OCI-M2 (cell line): ENCODE data around the gene PNPLA2.

Experiments
- DNase-seq: peaks from one replicate; lab custom pipeline; 2025; ENCODE audit not compliant: unreplicated experiment; lab: John Stamatoyannopoulos, UW

The PNPLA2 gene, protein sequence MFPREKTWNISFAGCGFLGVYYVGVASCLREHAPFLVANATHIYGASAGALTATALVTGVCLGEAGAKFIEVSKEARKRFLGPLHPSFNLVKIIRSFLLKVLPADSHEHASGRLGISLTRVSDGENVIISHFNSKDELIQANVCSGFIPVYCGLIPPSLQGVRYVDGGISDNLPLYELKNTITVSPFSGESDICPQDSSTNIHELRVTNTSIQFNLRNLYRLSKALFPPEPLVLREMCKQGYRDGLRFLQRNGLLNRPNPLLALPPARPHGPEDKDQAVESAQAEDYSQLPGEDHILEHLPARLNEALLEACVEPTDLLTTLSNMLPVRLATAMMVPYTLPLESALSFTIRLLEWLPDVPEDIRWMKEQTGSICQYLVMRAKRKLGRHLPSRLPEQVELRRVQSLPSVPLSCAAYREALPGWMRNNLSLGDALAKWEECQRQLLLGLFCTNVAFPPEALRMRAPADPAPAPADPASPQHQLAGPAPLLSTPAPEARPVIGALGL

DNA sequence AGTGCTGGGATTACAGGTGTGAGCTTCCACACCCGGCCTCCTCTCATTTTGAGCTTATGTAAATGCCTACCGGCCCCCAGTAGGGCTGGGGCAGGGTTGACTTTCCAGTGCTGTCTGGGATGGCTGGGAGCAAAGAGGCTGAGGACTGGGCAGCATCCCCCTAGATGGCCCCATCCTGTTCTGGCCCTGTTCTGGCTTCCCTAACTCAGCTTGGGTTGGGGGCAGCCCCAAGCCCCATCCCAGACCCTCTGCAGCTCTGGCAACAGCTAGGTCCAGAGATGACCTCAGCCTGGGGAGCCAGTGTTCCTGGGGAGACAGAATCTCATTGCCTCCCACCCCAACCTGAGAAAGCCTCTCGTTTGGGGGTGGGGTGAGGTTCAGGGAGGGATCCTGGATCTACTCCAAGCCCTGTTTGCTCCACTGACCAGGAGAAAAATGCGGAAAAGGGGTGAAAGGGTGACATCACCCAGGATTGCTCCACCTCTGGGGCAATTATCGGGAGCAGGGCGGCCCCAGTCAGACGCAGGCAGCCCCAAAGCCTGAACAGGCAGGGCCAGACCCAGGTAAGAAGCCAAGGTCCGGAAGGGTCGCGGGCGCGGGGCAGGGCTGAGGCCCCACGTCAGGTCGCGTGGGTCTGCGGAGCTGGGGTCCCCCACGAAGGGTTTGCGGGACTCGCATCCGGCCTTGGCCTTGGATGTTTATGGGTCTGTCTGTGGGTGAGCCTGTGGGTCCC is at the start of gene PNPLA2:
Gene PNPLA2, plus strand, starts transcription at position 519 of the 733 bp plus-strand sequence. CDS start 805 bp downstream, outside the sequence.
- DNase-seq: no peak

GRCh38 chr11:769887-770641 is 48.6 kb upstream of the PNPLA2 start:
- no peak for DNase-seq

GRCh38 chr11:770642-771616 is 47.8 kb upstream of the PNPLA2 start:
- no peak for DNase-seq

DNA sequence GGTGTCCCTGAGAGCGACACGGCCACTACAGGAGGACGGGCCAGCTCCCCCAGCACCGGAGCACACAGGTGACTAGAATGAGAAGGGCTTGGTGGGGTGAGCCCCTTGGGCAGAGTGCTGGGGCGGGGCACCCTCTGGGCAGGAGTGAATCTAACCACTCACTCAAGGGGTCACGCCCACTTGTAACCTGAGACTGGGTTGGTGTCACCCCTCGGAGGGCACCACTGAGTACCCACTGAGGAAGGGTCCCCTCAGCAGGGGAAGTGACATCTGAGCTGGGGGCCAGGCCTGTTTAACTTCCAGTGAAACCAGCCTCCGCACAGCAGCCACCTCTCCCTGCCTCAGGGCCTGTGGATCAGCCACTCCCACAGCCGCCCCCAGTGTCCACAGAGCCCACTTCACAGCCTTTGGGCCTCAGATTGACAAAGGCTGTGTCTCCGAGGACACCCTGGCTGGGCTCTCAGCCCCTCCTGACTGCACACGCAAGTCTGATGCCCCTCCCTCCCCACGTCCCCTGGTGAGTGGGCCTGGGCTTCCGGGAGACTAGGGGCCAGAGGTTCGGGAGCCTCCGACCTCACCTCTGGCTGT is 47.0 kb upstream of the PNPLA2 start:
- no peak for DNase-seq

DNA sequence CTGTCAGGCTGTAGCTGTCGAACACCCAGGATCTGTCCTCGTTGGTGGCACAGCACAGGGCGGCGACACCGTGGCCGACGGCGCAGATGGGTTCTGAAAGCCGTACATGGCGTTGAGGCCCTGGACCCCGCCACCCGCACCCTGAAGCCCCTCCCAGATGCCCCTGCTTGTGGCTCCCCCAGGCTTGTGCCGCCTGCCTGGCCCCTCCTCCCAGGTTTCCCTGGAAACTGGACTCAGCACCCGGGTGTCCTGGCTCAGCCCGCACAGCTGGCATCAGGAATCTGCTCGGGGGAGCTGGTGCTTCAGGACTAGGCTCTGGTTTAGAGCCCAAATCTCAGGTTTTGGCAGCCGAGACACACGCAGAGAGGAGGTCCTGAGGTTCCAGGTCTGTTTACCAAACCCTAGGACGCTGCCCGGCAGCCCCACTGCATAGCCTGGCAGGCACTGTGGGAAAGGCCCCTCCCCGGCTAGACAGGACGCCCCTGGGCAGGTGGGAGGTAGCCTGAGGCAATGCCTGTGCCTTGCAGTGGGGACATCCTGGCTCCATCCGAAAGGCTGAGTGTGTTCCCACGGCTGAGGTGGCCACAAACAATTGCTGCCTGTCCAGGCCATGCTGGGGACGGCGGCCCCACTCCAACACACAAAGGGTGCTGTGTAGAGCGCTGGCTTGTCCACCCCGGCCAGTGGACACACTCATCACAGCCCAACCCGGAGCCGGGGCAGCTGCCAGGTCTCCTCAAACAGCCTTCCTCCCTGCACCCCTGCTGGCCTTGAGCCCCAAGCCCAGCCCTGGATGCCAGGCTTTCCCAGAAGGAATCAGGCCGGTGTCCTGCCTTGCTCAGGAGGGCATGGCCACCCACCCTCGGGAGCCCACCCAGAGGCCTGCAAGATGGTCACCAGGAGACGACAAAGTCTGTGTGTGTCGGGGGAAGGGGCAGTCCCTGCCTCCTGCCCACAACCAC is 46.0 kb upstream of the PNPLA2 start:
- no peak for DNase-seq

- DNase-seq: no peak
These were observed 45.3 kb upstream of the PNPLA2 start for GRCh38 chr11:773425-773824.

DNA sequence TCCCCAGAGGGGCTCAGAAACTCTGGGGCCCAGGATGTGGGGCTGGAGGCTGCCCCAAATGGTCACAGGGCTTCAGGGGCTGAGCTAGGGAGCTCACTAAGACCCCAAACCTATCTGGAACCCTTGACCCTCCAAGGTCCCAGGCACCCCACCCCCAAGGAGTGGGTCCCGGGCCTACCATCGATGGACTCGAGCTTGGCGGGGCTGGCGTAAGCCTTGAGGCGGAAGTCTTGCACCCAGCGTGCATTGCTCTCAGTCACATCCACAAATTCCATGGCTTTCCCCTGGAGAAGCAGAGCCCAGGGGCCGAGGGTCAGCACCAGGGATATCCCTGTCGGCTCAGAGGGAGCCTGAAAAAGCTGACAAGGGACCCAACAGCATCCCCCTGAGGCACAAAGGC is 44.9 kb upstream of the PNPLA2 start:
- no peak for DNase-seq

DNA sequence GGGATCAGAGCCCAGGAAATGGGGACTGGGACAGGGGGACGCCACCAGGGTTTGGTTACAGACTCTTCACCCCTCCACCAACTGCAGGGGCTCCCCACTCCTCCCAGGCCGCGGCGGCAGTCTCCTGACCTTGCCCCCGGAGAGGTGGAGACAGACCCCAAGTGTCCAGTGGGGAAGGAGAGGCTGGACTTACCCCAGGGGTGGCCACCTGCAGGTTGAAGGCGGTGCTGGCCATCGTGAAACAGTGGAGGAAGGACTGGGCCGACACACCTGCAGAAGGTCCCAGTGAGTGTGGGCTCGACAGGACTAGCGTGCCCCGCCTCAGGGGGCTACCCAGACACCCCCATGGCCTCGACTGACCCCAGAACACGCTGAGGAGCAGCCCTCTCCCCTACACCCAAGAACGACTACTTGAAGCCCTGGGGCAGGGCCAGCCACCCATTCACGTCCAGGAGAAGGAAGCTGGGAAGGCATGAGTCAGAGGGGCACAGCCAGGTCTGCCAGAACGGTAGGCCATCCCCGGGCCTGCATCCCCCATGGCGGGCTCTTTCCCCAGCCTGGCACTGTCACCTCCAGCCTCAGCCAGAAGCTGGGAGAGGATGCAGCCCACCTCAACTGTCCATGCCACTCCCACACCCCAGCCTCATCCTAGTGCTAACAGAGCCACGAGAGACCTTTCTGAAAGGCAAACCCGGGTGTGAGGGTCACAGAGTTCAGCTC is 43.7 kb upstream of the PNPLA2 start:
- DNase-seq: no peak

DNA sequence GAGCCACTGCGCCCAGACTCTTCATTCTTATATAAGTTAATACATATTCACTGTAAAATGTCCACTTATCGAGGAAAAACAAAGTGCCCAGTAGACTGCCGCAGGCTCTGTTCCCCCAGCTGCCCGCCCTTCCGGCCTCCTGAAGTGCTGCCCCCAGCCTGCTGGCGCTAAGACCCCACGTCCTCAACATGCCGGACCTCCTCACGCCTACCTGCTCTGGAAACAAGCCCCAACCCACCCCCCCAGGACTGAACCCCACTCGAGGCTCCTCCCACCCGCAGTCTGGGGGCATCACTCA is 42.5 kb upstream of the PNPLA2 start:
- no peak for DNase-seq

DNA sequence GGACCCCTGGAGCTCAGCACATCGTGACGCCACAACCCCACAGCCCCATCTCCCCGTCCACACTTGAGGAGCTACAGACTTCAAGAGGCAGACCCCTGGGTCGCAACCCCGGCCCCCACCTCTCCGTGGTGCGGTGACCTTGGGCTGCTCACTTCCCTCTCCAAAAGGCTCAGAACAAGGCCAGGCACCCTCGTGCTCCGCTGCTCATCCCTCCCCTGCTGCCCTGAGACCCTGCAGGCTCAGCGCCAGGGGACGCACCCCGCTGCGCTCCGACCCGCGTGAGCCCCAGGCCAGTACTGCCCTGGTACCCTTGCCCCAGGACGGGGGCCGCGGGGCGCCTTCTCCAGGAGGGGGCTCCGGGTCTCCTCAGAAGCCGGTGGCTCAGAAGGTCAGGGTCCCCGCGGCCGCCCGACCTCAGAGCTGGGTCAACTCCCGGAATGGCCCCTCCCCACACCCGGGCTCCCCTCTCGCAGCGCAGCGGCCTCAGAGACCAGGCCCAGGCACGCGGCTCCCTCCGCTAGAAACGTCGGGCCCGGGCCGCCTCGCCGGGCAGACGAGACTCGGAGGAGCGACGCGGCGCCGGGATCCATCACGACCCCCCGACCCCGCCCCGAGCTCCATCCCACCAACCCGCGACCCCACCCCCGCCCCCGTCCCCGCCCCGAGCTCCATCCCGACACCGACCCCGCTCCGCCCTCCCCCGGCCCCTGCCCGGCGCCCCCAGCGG is 42.0 kb upstream of the PNPLA2 start:
- no peak for DNase-seq

DNA sequence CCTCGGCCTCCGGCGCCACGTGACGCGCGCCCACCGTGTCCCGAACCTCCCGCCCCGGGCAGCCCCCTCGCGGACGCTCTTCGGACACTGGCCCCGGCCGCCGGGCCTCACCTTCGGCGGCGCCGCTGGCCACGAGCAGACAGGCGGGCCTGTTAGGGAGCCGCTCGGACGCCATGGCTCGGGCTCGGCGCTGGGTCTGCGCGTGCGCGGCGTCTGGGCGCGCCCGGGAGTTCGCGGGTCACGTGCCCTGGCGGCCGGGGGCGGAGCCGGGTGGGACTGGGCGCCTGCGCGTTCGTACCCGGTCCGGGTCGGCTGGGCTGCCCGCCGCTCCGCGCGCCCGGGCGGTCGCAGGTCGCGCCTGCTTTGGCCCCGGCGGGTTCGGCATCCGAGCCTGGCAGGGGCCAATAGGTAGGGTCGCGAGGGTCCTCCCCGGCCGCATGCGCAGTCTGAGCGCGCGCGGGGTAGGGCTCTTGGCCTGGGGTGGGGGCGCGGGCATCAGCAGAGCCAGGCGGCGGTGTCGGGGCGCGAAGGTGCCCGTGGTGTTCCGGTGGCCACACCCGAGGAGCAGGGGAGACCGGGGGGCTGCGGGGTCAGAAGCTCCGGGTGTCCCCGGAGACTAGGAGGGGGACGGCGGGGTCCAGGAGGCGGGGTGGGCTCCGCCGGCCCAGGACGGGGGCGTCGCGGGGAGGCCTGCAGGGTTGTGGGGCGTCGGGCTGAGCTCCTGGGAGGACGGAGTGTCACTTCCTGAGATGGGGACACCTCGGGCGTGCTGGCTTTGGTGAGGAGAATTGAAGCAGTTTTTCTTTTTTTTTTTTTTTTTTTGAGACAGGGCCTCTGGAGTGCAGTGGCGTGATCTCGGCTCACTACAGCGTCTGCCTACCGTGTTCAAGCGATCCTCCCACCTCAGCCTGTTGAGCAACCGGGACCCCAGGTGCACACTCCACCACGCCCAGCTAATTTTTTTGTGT is 41.1 kb upstream of the PNPLA2 start, which contains the start of gene GATD1:
Gene GATD1, minus strand, starts transcription at position 200 of the 968 bp plus-strand sequence. Its CDS starts 25 bp downstream, at position 175.
- no peak for DNase-seq

DNA sequence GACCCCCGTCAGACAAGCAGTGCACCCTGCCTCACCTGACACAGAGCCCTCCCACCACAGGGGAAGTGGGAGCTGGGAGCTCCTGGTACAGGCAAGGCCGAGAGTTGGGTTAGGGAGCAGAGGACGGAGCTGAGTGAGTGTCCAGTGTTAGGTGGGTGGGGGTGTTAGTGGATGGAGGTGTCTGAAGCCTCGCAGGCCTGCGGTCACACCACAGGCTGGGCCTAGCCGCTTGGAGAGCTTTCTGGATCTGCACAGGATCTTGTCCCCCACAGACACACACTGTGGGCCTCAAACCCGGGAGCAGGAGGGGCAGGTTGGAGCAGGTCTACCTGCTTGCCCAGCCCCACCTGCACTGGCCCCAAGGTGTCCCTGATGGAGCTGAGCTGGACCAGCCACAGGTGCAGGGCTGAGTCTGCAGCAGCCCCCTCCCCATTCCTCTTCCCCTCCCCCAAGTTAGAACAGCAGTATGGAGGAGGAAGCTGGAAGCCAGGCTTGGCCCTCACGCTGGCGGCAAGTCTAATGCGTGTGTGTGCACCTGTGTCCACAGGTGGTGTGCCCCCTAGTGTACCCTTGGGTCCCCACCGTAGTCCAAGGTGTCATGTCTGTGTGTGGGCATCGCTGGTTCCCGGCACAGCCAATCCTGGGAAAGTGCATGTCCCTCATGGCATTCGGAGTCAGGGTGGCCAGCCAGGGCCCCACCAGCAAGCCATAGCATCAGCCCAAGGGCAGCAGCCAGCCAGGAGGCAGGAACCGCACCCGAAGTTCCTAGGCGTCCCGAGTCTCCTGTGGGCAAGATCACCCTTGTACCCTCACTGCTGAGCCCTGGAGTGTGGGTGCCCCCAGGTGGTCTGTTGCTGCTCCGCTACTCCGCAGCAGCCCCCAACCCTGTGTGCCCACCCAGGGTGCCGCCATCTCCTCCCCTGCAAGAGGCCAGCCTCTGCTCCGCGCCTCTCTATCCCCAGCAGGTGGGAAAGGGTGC is 39.4 kb upstream of the PNPLA2 start:
- no peak for DNase-seq

DNA sequence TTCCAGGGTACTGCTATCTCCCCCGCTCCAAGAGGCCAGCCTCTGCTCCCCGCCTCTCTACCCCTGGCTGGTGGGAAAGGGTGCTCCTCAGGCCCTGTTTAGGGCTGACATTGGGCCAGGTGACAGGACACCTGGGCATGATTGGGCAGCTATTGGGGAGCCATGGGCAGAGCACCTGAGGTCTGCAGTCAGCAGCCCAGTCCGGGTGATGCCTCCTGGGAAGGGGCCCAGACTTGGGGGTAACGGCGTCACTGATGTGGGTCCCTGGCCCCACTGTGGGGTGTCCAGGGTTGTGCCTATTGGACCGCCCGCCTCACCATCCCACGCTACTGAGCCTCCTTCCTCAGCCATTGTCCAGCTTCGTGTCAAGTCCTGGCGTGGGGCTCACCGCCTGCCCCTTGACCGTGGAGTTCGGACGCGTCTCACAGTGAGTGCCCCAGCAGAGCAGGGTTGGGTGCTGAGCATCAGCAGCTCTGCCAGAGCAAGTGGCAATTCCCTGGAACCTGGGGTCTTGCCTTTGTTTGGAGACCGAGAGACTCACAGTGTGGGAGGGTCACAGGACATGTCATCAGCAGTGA is 38.7 kb upstream of the PNPLA2 start:
- DNase-seq: no peak

GRCh38 chr11:782264-783174 is 36.2 kb upstream of the PNPLA2 start:
- DNase-seq: no peak
